Adrenal gland (tissue), 5 donors: Measurements from ENCODE around the gene PCDH9.

ENCODE experiments used
- POLR2A ChIP-seq, 2 donors: fragments of 450-650 bp; IDR thresholded peaks; one replicate each; pipeline ENCODE4 v1.6.1; 2017; ENCODE audit warnings: antibody characterized with exemption in 2 of 2, mild to moderate bottlenecking in 2 of 2, moderate library complexity in 1 of 2
- TF ChIP-seq, protein P1 (sequence below), 6 experiments: fragments of 450-650 bp in 4 of 6; fragments of 200-600 bp in 2 of 6; sonication (generic) in 1 of 6; IDR thresholded peaks; 1 replicate in 5 of 6; 2 replicates in 1 of 6; pipeline versions ENCODE4 v1.5.1 to v1.8.0; 2016 to 2021; ENCODE audit warnings: antibody characterized with exemption in 6 of 6, mild to moderate bottlenecking in 2 of 6, moderate library complexity in 1 of 6
- donor health status: DM: no; HTN: no; CAD: no.

DNA sequence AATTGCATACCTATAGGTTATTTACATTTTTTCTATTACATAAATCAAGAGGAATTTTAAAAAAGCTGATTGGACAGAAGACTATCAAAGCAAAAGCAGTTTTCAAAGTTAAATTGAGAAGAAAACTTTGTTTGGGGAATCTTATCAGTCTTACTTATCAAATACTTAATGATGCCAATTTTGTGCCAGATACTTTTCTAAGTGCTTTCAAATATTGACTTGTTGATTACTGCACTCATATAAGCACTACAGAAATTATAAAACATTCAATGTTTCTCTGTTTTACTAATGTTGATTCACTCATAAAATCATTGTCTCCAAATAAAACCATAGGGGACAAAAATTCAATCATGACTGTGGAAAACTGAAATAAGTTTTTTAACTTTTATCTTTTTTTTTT, 36.2 kb downstream of the PCDH9 start:
- TF ChIP-seq POLR2A (IDR thresholded peaks at IDR 0.05): no peak
- TF ChIP-seq, protein P1, sequence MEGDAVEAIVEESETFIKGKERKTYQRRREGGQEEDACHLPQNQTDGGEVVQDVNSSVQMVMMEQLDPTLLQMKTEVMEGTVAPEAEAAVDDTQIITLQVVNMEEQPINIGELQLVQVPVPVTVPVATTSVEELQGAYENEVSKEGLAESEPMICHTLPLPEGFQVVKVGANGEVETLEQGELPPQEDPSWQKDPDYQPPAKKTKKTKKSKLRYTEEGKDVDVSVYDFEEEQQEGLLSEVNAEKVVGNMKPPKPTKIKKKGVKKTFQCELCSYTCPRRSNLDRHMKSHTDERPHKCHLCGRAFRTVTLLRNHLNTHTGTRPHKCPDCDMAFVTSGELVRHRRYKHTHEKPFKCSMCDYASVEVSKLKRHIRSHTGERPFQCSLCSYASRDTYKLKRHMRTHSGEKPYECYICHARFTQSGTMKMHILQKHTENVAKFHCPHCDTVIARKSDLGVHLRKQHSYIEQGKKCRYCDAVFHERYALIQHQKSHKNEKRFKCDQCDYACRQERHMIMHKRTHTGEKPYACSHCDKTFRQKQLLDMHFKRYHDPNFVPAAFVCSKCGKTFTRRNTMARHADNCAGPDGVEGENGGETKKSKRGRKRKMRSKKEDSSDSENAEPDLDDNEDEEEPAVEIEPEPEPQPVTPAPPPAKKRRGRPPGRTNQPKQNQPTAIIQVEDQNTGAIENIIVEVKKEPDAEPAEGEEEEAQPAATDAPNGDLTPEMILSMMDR (IDR thresholded peaks at IDR 0.05): no peak
